Measurements from ENCODE around the gene STX7.

The STX7 gene

GRCh38 chr6:132400883-132401617 lies 111.9 kb downstream of the STX7 start, which contains the start of gene MOXD1:
Gene MOXD1, minus strand, starts transcription at chr6:132401475. Its CDS starts 49 bp downstream, at chr6:132401426.
- ATAC-seq: peak; percentile 55
- peak; percentile 13 for DNase-seq
- H3K36me3 Mint-ChIP-seq (ENCODE audit: low read depth): no peaks in the 10 kb centered on the region
- H3K27me3 Mint-ChIP-seq: peaks cover 65% of the 10 kb centered on the region
- peak within 1 kb of the TSS; percentile 50 for H3K4me3 Mint-ChIP-seq
- H3K9me3 Mint-ChIP-seq: no peaks in the 10 kb centered on the region
- H3K27ac Mint-ChIP-seq: no peak within 1 kb of the TSS
- peaks cover 19% of the 10 kb centered on the region for H3K4me1 Mint-ChIP-seq

GRCh38 chr6:132400555-132400882 lies 112.4 kb downstream of the STX7 start:
- peaks cover 64% of the 10 kb centered on the region for H3K27me3 Mint-ChIP-seq
- no peak overlapping the region for H3K27ac Mint-ChIP-seq
- no peak for ATAC-seq
- H3K4me3 Mint-ChIP-seq: peak overlapping the region; percentile 50
- peaks cover 19% of the 10 kb centered on the region for H3K4me1 Mint-ChIP-seq
- no peak for DNase-seq
- H3K9me3 Mint-ChIP-seq: peaks cover under 1% of the 10 kb centered on the region
- no peaks in the 10 kb centered on the region for H3K36me3 Mint-ChIP-seq (ENCODE audit: low read depth)

DNA sequence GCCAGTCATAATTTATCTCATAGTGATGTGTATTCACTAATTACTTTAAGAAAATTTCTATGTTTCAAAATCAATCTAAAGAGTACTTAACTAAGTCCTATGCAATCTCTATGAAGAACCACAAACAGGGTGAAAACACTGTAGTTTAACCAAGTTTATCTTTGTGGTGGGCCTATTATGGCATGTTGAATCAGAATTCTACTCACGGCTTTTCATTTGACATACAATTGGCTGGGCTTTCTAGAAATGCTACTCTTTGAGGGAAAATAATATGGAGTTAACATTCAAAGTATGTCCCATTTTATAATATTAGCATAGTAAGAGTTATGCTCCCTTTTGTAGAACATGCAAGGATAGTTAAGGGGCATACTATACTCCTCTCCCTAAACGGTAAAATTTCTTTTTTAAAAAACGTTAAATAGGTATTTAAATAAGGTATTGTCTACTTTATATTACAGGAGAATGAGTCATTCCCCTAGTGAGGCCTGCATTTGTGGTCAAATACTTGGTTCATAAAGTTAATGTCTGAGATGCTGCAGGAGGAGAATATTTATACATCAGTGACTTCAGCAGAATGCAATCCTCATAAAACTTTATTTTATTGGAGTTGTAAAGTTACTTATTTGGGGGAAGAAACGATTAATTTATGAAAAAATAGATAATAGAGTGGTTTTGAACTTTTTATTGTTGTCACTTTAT lies 113.4 kb downstream of the STX7 start:
- peaks cover 61% of the 10 kb centered on the region for H3K27me3 Mint-ChIP-seq
- no peak overlapping the region for H3K27ac Mint-ChIP-seq
- peaks cover 10% of the 10 kb centered on the region for H3K4me1 Mint-ChIP-seq
- peaks cover 11% of the 10 kb centered on the region for H3K9me3 Mint-ChIP-seq
- ATAC-seq (no peak), DNase-seq (no peak)
- no peaks in the 10 kb centered on the region for H3K36me3 Mint-ChIP-seq (ENCODE audit: low read depth)
- H3K4me3 Mint-ChIP-seq: no peak overlapping the region
